Smooth muscle cell (in vitro differentiated cells): ENCODE data around the gene SPSB4. TPM values are rescaled to one million over a fixed set of nuclear protein-coding genes. Genes with fewer than 3 reads are reported as not detected.

ENCODE experiments used
- DNase-seq: peaks from one replicate; lab custom pipeline; 2025; ENCODE audit not compliant: unreplicated experiment; lab: John Stamatoyannopoulos, UW
- H2AFZ ChIP-seq: fragments of 200-600 bp; sonication (generic); 2 replicates; pipeline ENCODE4 v1.6.0; 2016; ENCODE audit warnings: antibody characterized with exemption, low read depth, mild to moderate bottlenecking
- H3F3A ChIP-seq: fragments of 200-600 bp; sonication (generic); 2 replicates; pipeline ENCODE4 v1.6.0; 2017; ENCODE audit warnings: antibody characterized with exemption, low read depth
- H3K27ac ChIP-seq: fragments of 200-600 bp; sonication (generic); 2 replicates; pipeline ENCODE4 v1.5.1; 2016; ENCODE audit warnings: low read depth, mild to moderate bottlenecking
- H3K27me3 ChIP-seq: fragments of 200-600 bp; sonication (generic); 2 replicates; pipeline ENCODE4 v1.6.1; 2016; ENCODE audit warnings: low read depth, mild to moderate bottlenecking
- H3K36me3 ChIP-seq: fragments of 200-600 bp; sonication (generic); 2 replicates; pipeline ENCODE4 v1.5.1; 2016; ENCODE audit warnings: low read depth
- H3K4me1 ChIP-seq: fragments of 200-600 bp; sonication (generic); 2 replicates; pipeline ENCODE4 v1.5.1; 2016; ENCODE audit warnings: low read depth
- H3K4me2 ChIP-seq: fragments of 200-600 bp; sonication (generic); 2 replicates; pipeline ENCODE4 v1.6.0; 2016; ENCODE audit warnings: mild to moderate bottlenecking
- H3K4me3 ChIP-seq: fragments of 200-600 bp; sonication (generic); 2 replicates; pipeline ENCODE4 v1.5.1; 2016; ENCODE audit warnings: mild to moderate bottlenecking
- H3K79me2 ChIP-seq: fragments of 200-600 bp; sonication (generic); 2 replicates; pipeline ENCODE4 v1.6.0; 2016; ENCODE audit warnings: low read depth, mild to moderate bottlenecking
- H3K9ac ChIP-seq: fragments of 200-600 bp; sonication (generic); 2 replicates; pipeline ENCODE4 v1.6.0; 2016; ENCODE audit warnings: low read depth
- H3K9me3 ChIP-seq: fragments of 200-600 bp; sonication (generic); replicated peaks from 2 replicates; pipeline ENCODE4 v1.5.1; 2016; ENCODE audit warnings: low read depth
- H4K20me1 ChIP-seq: fragments of 200-600 bp; sonication (generic); 2 replicates; pipeline ENCODE4 v1.6.0; 2016; ENCODE audit warnings: low read depth
- WGBS: methylation state at CpG from one replicate; pipeline ENCODE4 v1.1.7; 2016; ENCODE audit warnings: low lambda C conversion rate; 5-methylcytosine and 5-hydroxymethylcytosine counted together
- polyA plus RNA-seq: library from polyadenylated mRNA; unstranded; fragments of >200 nt; fragmentation: Nextera tagmentation; extraction: Ambion mirVana; gene quantifications from 2 replicates; pipeline ENCODE4 v1.2.1, GENCODE V29; 2016
- total RNA-seq: library from RNA; depleted of rRNA; stranded (reverse); fragments of >200 nt; gene quantifications from 2 replicates; pipeline ENCODE4 v1.2.3, GENCODE V29; 2014
- TF ChIP-seq, protein P1 (sequence below): fragments of 200-600 bp; sonication (generic); IDR thresholded peaks from 2 replicates; pipeline ENCODE4 v1.5.1; 2017; ENCODE audit warnings: borderline replicate concordance, mild to moderate bottlenecking, antibody characterized with exemption; ENCODE audit not compliant: insufficient read depth, poor library complexity, severe bottlenecking

The SPSB4 gene
- total and polyA plus RNA-seq, 2 experiments from 2014 or later = 1.8 to 3.9 TPM

DNA sequence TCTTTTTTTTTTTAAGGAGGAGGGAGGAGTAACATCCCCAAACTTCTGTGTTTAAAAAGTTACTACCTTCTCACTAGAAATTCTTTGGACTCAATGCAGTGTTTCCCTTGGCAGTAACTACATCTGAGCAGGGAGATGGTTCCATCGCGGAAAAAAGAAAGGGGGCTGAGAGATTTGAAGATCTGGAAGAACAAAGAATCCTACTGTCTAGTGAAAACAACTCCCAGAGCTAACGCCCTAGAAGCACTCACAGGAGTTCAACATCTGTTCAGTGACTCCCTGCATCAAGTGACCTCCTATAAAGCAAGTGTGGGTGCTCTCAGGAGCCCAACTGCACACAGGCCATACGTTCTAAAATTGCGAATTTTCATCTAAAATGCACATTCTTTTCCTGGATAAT, 113.7 kb downstream of the SPSB4 start:
- DNase-seq = no peak
- 89% methylated on average over 5 of the region's 5 CpGs for WGBS
- H3K4me3 ChIP-seq = no peak overlapping the region

DNA sequence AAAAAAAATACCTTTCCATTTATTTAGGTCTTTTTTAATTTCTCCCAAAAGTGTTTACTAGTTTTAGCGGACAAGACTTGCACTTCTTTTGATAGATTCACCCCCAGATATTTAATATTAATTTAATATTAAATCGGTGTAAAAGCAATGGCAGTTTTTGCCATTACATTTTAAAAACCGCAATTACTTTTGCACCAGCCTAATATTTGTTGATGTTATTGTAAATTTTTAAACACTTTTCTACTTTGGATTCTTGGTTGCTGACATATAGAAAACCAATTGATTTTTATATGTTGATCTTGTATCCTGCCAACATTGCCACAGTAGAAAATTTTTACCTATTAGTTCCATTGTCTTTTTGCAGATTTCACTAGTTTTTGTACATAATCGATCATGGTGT, 116.5 kb downstream of the SPSB4 start:
- Histone ChIP-seq H3K79me2 (no peaks in the 10 kb centered on the region), H3K9me3 (no peaks in the 10 kb centered on the region), H3K36me3 (no peaks in the 10 kb centered on the region), H2AFZ (no peak overlapping the region), H4K20me1 (no peaks in the 10 kb centered on the region), H3K9ac (no peak overlapping the region), H3K27me3 (no peaks in the 10 kb centered on the region), H3K27ac (no peak overlapping the region), H3K4me3 (no peak overlapping the region), H3K4me2 (no peak overlapping the region), H3F3A (no peaks in the 10 kb centered on the region), H3K4me1 (no peaks in the 10 kb centered on the region)
- TF ChIP-seq, protein P1, sequence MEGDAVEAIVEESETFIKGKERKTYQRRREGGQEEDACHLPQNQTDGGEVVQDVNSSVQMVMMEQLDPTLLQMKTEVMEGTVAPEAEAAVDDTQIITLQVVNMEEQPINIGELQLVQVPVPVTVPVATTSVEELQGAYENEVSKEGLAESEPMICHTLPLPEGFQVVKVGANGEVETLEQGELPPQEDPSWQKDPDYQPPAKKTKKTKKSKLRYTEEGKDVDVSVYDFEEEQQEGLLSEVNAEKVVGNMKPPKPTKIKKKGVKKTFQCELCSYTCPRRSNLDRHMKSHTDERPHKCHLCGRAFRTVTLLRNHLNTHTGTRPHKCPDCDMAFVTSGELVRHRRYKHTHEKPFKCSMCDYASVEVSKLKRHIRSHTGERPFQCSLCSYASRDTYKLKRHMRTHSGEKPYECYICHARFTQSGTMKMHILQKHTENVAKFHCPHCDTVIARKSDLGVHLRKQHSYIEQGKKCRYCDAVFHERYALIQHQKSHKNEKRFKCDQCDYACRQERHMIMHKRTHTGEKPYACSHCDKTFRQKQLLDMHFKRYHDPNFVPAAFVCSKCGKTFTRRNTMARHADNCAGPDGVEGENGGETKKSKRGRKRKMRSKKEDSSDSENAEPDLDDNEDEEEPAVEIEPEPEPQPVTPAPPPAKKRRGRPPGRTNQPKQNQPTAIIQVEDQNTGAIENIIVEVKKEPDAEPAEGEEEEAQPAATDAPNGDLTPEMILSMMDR = no peak
- DNase-seq = no peak
- WGBS = 95% methylated on average over 4 of the region's 4 CpGs

More for the DNA sequence above, 113.7 kb downstream of the SPSB4 start:
- Histone ChIP-seq H3K27ac (no peak overlapping the region), H3K4me1 (no peaks in the 10 kb centered on the region), H4K20me1 (no peaks in the 10 kb centered on the region), H3K36me3 (no peaks in the 10 kb centered on the region), H3K79me2 (no peaks in the 10 kb centered on the region), H3K4me2 (no peak overlapping the region), H3K27me3 (no peaks in the 10 kb centered on the region), H3K9ac (no peak overlapping the region), H3K9me3 (no peaks in the 10 kb centered on the region), H2AFZ (no peak overlapping the region), H3F3A (no peaks in the 10 kb centered on the region)
- TF ChIP-seq, protein P1 = no peak

DNA sequence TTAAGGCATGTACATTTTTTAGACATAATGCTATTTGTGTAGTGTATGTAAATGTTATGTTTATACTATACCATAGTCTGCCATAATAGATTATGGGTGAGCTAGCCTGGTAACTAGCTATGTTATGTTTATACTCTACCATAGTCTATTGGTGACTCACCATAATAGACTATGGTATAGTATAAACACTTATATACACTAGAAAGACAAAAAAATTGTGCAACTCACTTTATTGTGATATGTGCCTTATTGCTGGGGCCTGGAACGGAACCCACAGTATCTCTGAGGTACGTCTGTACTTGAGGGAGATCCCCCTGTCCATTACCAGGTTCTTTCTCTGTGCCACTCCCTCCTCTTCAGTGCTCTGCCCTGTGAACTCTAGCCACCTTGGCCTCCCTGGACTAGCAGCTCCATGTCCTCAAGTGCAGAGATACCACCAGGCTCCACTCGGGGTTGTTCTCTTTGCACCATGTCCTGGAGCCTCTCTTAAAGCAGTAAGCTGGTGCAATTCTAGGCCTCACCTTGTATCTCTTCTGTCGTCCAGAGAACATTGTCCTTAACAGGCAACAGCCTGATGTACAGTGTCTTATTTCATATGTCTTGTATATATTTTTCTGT, 119.6 kb downstream of the SPSB4 start:
- H3K4me2 ChIP-seq = no peak overlapping the region
- H3K79me2 ChIP-seq = no peaks in the 10 kb centered on the region
- no peaks in the 10 kb centered on the region for H3K36me3 ChIP-seq
- no peaks in the 10 kb centered on the region for H3F3A ChIP-seq
- no peaks in the 10 kb centered on the region for H4K20me1 ChIP-seq
- no peak overlapping the region for H3K27ac ChIP-seq
- H3K9me3 ChIP-seq = no peaks in the 10 kb centered on the region
- H2AFZ ChIP-seq = no peak overlapping the region
- H3K4me3 ChIP-seq = no peak overlapping the region
- H3K27me3 ChIP-seq = no peaks in the 10 kb centered on the region
- H3K4me1 ChIP-seq = no peaks in the 10 kb centered on the region
- 82% methylated on average over 4 of the region's 4 CpGs for WGBS
- TF ChIP-seq, protein P1 = no peak
- H3K9ac ChIP-seq = no peak overlapping the region
- DNase-seq = no peak

DNA sequence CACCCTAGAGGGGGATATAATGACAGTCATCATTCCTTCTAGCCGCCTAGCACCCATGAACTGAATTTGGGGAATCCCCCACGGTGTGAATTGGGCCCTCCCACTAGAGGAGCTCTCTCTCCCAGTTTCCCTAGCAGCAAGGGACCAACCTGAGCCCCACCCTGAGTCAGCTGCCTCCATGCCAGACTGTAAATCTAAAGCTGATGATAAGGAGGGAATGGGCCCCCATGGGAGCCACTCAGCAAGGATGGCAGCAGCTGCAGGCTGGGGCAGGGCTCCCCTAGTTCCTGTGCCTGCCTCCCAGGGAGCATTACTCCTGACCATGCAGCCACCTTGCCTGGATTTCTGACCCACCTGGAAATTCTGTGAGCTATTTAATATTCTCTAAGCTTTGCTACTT, 123.5 kb downstream of the SPSB4 start:
- H3K4me2 ChIP-seq = no peak overlapping the region
- TF ChIP-seq, protein P1 = no peak
- DNase-seq = no peak
- H4K20me1 ChIP-seq = no peaks in the 10 kb centered on the region
- H3K36me3 ChIP-seq = no peaks in the 10 kb centered on the region
- H3F3A ChIP-seq = no peaks in the 10 kb centered on the region
- no peaks in the 10 kb centered on the region for H3K79me2 ChIP-seq
- no peak overlapping the region for H3K4me3 ChIP-seq
- H3K4me1 ChIP-seq = no peaks in the 10 kb centered on the region
- no peaks in the 10 kb centered on the region for H3K9me3 ChIP-seq
- H2AFZ ChIP-seq = no peak overlapping the region
- H3K27ac ChIP-seq = no peak overlapping the region
- H3K9ac ChIP-seq = no peak overlapping the region
- H3K27me3 ChIP-seq = no peaks in the 10 kb centered on the region
- 86% methylated on average over 2 of the region's 2 CpGs for WGBS
